HEK293 (cell line): ENCODE data around the gene MAPRE2.
A peak's percentile ranks its signal among the peaks of the same experiment; 100 is the strongest.

Experiments used
- CTCF ChIA-PET: fragments of 350-600 bp; formaldehyde crosslinking; extraction: SDS; loops from one replicate; lab custom pipeline; 2021; ENCODE audit warnings: antibody characterized with exemption; lab: Yijun Ruan, JAX
- POLR2A ChIA-PET: fragments of 300-600 bp; formaldehyde crosslinking; extraction: SDS; loops from one replicate; lab custom pipeline; 2020; ENCODE audit warnings: antibody characterized with exemption, inconsistent platforms; lab: Yijun Ruan, JAX
- H3K27ac ChIP-seq: fragments of 200-500 bp; sonication (Bioruptor generic); 2 replicates; pipeline ENCODE4 v1.5.1; 2014; ENCODE audit warnings: low read depth, low read length, control low read depth, inconsistent platforms; ENCODE audit errors: extremely low read depth
- H3K36me3 ChIP-seq, 2 experiments: fragments of 200-500 bp in 1 of 2; sonication (Bioruptor generic) in 1 of 2; 1 replicate in 1 of 2; 2 replicates in 1 of 2; pipeline ENCODE4 v1.5.1; 2014 to 2017; ENCODE audit warnings: inconsistent platforms in 2 of 2, low read length in 2 of 2; ENCODE audit not compliant: control insufficient read depth in 2 of 2, insufficient read depth in 1 of 2
- H3K4me1 ChIP-seq: fragments of 200-500 bp; sonication (Bioruptor generic); 2 replicates; pipeline ENCODE4 v1.5.1; 2014; ENCODE audit warnings: mild to moderate bottlenecking, low read length, inconsistent platforms; ENCODE audit not compliant: control insufficient read depth, insufficient read depth
- H3K4me3 ChIP-seq: 2 replicates; pipeline ENCODE4 v1.5.1; 2011; ENCODE audit warnings: low read depth, mild to moderate bottlenecking, control low read depth, low read length, moderate library complexity
- H3K9me3 ChIP-seq: fragments of 200-500 bp; sonication (Bioruptor generic); 2 replicates; pipeline ENCODE4 v1.5.1; 2014; ENCODE audit warnings: low read depth, low read length, inconsistent platforms; ENCODE audit not compliant: control insufficient read depth, insufficient read depth
- ELK4 ChIP-seq: IDR thresholded peaks from 2 replicates; pipeline ENCODE4 v1.6.1; 2011; ENCODE audit warnings: mild to moderate bottlenecking, low read depth, low read length, borderline replicate concordance
- FEZF1 ChIP-seq: fragments of 450-650 bp; formaldehyde crosslinking; IDR thresholded peaks from 2 replicates; pipeline ENCODE4 v1.5.1; 2016; ENCODE audit warnings: missing biosample characterization, missing genetic modification characterization
- GLI2 ChIP-seq: fragments of 450-650 bp; formaldehyde crosslinking; IDR thresholded peaks from 2 replicates; pipeline ENCODE4; 2017; ENCODE audit warnings: missing biosample characterization, missing genetic modification characterization, low read depth, borderline replicate concordance
- HIC1 ChIP-seq: fragments of 450-650 bp; formaldehyde crosslinking; IDR thresholded peaks from 2 replicates; pipeline ENCODE4 v1.5.1; 2016; ENCODE audit warnings: missing biosample characterization, missing genetic modification characterization
- KLF1 ChIP-seq: fragments of 450-650 bp; formaldehyde crosslinking; IDR thresholded peaks from 2 replicates; pipeline ENCODE4 v1.5.1; 2016; ENCODE audit warnings: missing biosample characterization, missing genetic modification characterization
- KLF9 ChIP-seq: fragments of 450-650 bp; formaldehyde crosslinking; IDR thresholded peaks from 2 replicates; pipeline ENCODE4 v1.5.1; 2016; ENCODE audit warnings: missing biosample characterization, missing genetic modification characterization, low read depth
- PRDM1 ChIP-seq: fragments of 450-650 bp; formaldehyde crosslinking; IDR thresholded peaks from 2 replicates; pipeline ENCODE4; 2016; ENCODE audit warnings: missing biosample characterization, missing genetic modification characterization
- SP7 ChIP-seq: fragments of 450-650 bp; formaldehyde crosslinking; IDR thresholded peaks from 2 replicates; pipeline ENCODE4 v1.5.1; 2016; ENCODE audit warnings: missing biosample characterization, missing genetic modification characterization
- ZNF146 ChIP-seq: fragments of 450-650 bp; formaldehyde crosslinking; IDR thresholded peaks from 2 replicates; pipeline ENCODE4 v1.5.1; 2016; ENCODE audit warnings: missing biosample characterization, missing genetic modification characterization
- ZNF223 ChIP-seq: fragments of 450-650 bp; formaldehyde crosslinking; IDR thresholded peaks from 2 replicates; pipeline ENCODE4 v1.5.1; 2016; ENCODE audit warnings: missing biosample characterization, missing genetic modification characterization
- ZNF24 ChIP-seq: fragments of 450-650 bp; formaldehyde crosslinking; IDR thresholded peaks from 2 replicates; pipeline ENCODE4 v1.5.1; 2016; ENCODE audit warnings: missing biosample characterization, missing genetic modification characterization
- ZNF311 ChIP-seq: fragments of 450-650 bp; formaldehyde crosslinking; IDR thresholded peaks from 2 replicates; pipeline ENCODE4 v1.5.1; 2017; ENCODE audit warnings: missing biosample characterization, missing genetic modification characterization, borderline replicate concordance
- ZNF324 ChIP-seq: fragments of 450-650 bp; formaldehyde crosslinking; IDR thresholded peaks from 2 replicates; pipeline ENCODE4 v1.5.1; 2016; ENCODE audit warnings: missing biosample characterization, missing genetic modification characterization
- ZNF404 ChIP-seq: fragments of 450-650 bp; formaldehyde crosslinking; IDR thresholded peaks from 2 replicates; pipeline ENCODE4 v1.5.1; 2017; ENCODE audit warnings: missing biosample characterization, missing genetic modification characterization
- ZNF560 ChIP-seq: fragments of 450-650 bp; formaldehyde crosslinking; IDR thresholded peaks from 2 replicates; pipeline ENCODE4 v1.5.1; 2017; ENCODE audit warnings: missing biosample characterization, missing genetic modification characterization, borderline replicate concordance
- ZNF670 ChIP-seq: fragments of 450-650 bp; formaldehyde crosslinking; IDR thresholded peaks from 2 replicates; pipeline ENCODE4 v1.5.1; 2016; ENCODE audit warnings: missing biosample characterization, missing genetic modification characterization, low read depth
- TF ChIP-seq, protein P1 (sequence below): fragments of 450-650 bp; formaldehyde crosslinking; IDR thresholded peaks from 2 replicates; pipeline ENCODE4 v1.5.1; 2016; ENCODE audit warnings: missing biosample characterization, missing genetic modification characterization
- TF ChIP-seq, protein P2 (sequence below): sonication (generic); formaldehyde crosslinking; IDR thresholded peaks from 2 replicates; pipeline ENCODE4 v1.8.1; 2022; ENCODE audit warnings: mild to moderate bottlenecking, moderate library complexity, missing genetic modification reagents
- TF ChIP-seq, protein P3 (sequence below): fragments of 450-650 bp; formaldehyde crosslinking; IDR thresholded peaks from 2 replicates; pipeline ENCODE4 v1.5.1; 2016; ENCODE audit warnings: missing biosample characterization, missing genetic modification characterization

The MAPRE2 gene

GRCh38 chr18:35032113-35032512, 9.1 kb upstream of the MAPRE2 start:
- no peak overlapping the region for H3K4me3 ChIP-seq
- H3K27ac ChIP-seq = no peak overlapping the region
- H3K4me1 ChIP-seq = no peaks in the 10 kb centered on the region
- H3K36me3 ChIP-seq = no peaks in the 10 kb centered on the region
- POLR2A ChIA-PET = interaction anchor here (1.4 kb wide), 1 partner anchor 9 kb away, joined by 4 read pairs; the partner anchor contains the start of gene MAPRE2
- TF ChIP-seq, protein P1, sequence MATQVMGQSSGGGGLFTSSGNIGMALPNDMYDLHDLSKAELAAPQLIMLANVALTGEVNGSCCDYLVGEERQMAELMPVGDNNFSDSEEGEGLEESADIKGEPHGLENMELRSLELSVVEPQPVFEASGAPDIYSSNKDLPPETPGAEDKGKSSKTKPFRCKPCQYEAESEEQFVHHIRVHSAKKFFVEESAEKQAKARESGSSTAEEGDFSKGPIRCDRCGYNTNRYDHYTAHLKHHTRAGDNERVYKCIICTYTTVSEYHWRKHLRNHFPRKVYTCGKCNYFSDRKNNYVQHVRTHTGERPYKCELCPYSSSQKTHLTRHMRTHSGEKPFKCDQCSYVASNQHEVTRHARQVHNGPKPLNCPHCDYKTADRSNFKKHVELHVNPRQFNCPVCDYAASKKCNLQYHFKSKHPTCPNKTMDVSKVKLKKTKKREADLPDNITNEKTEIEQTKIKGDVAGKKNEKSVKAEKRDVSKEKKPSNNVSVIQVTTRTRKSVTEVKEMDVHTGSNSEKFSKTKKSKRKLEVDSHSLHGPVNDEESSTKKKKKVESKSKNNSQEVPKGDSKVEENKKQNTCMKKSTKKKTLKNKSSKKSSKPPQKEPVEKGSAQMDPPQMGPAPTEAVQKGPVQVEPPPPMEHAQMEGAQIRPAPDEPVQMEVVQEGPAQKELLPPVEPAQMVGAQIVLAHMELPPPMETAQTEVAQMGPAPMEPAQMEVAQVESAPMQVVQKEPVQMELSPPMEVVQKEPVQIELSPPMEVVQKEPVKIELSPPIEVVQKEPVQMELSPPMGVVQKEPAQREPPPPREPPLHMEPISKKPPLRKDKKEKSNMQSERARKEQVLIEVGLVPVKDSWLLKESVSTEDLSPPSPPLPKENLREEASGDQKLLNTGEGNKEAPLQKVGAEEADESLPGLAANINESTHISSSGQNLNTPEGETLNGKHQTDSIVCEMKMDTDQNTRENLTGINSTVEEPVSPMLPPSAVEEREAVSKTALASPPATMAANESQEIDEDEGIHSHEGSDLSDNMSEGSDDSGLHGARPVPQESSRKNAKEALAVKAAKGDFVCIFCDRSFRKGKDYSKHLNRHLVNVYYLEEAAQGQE = no peak
- no peak for TF ChIP-seq HIC1 (tag by site-specific recombination)
- TF ChIP-seq KLF1 (tag by site-specific recombination) = no peak
- TF ChIP-seq, all 188 proteins: peak for 0
- H3K9me3 ChIP-seq = no peaks in the 10 kb centered on the region
- CTCF ChIA-PET = no interaction called here

GRCh38 chr18:35038029-35038428, 3.2 kb upstream of the MAPRE2 start:
- Histone ChIP-seq H3K4me1 (0 out of 2 replicates have a peak, but pooled peaks cover 2% of the 10 kb centered on the region), H3K27ac (no peak overlapping the region), H3K4me3 (no peak overlapping the region), H3K36me3 (no peaks in the 10 kb centered on the region), H3K9me3 (no peaks in the 10 kb centered on the region)
- ChIA-PET POLR2A (interaction anchor here (0.6 kb wide), 1 partner anchor 275 kb away, joined by 4 read pairs; no protein-coding TSS in a partner anchor), CTCF (interaction anchor here (2.3 kb wide), 1 partner anchor 105 kb away, joined by 6 read pairs; no protein-coding TSS in a partner anchor)
- no peak for TF ChIP-seq ZNF146
- TF ChIP-seq, protein P2, sequence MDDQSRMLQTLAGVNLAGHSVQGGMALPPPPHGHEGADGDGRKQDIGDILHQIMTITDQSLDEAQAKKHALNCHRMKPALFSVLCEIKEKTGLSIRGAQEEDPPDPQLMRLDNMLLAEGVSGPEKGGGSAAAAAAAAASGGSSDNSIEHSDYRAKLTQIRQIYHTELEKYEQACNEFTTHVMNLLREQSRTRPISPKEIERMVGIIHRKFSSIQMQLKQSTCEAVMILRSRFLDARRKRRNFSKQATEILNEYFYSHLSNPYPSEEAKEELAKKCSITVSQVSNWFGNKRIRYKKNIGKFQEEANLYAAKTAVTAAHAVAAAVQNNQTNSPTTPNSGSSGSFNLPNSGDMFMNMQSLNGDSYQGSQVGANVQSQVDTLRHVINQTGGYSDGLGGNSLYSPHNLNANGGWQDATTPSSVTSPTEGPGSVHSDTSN (CRISPR knock-in tag) = no peak

DNA sequence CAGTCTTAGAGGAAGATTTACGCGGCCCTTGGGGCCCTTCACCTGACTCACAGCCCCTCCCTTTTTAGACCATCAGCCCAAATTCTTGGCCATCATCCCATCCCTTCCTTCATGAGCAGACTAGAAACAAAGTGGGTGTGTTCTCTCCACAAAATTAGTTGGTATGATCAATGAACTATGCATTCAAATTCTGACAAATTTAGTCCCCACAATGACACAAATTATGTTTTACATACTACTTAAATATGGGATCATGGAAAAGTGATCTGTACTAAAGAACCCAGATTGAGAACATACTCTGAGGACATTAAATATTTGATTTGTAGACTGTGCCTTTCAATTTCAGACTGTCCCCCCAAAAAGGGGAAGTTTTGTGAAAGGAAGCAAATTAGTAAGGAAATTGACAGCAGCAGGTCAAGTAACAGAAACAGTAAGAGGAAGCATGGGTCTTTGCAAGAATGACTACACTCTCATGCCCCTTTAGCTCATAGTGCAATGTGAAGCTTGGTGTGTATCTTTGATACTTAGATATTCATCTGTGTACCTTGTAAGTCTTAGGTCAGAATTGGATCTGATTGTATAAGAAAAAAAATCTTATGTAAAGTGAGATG, 2.2 kb upstream of the MAPRE2 start:
- no peak overlapping the region for H3K27ac ChIP-seq
- CTCF ChIA-PET = interaction anchor here (1.2 to 2.3 kb wide), 2 partner anchors 13 to 104 kb away, joined by 5 to 6 read pairs; no protein-coding TSS in a partner anchor

DNA sequence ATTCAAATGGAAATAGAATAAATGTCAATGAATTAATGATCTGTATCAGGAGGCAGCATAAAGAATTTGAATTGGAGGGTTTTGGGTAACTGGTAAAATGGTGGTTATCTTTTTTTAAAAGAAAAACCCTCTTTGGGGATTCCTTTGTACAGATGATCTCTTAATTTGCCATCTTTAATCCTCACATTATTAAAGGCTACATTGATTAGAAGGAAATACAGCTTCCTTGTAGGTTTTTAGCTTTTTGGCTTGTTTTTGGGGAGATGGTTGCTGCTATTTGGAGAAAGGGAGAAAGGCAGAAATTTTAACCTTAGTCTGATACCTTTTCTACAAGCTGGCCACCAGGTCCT, 600 bp upstream of the MAPRE2 start:
- ChIA-PET POLR2A (interaction anchor here (0.8 to 2.4 kb wide), 11 partner anchors 9 to 249 kb away, joined by 3 to 18 read pairs (median 6); partner anchors contain the start of genes ZNF397 and ZSCAN30), CTCF (interaction anchor here (0.8 to 1.0 kb wide), 3 partner anchors 12 to 162 kb away, joined by 3 read pairs; no protein-coding TSS in a partner anchor)
- 0 out of 2 replicates have a peak, but pooled peaks cover 2% of the 10 kb centered on the region for H3K4me1 ChIP-seq
- no peak overlapping the region for H3K4me3 ChIP-seq
- no peak overlapping the region for H3K27ac ChIP-seq
- no peaks in the 10 kb centered on the region for H3K9me3 ChIP-seq
- no peaks in the 10 kb centered on the region for H3K36me3 ChIP-seq
- TF ChIP-seq ZNF24 (tag by site-specific recombination) (no peak), ZNF560 (tag by site-specific recombination) (no peak), GLI2 (tag by site-specific recombination) (no peak), ELK4 (no peak), ZNF324 (tag by site-specific recombination) (no peak), ZNF404 (tag by site-specific recombination) (no peak), SP7 (no peak), FEZF1 (tag by site-specific recombination) (no peak), ZNF311 (tag by site-specific recombination) (no peak), ZNF670 (tag by site-specific recombination) (no peak)
- TF ChIP-seq, protein P3, sequence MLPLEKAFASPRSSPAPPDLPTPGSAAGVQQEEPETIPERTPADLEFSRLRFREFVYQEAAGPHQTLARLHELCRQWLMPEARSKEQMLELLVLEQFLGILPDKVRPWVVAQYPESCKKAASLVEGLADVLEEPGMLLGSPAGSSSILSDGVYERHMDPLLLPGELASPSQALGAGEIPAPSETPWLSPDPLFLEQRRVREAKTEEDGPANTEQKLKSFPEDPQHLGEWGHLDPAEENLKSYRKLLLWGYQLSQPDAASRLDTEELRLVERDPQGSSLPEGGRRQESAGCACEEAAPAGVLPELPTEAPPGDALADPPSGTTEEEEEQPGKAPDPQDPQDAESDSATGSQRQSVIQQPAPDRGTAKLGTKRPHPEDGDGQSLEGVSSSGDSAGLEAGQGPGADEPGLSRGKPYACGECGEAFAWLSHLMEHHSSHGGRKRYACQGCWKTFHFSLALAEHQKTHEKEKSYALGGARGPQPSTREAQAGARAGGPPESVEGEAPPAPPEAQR = no peak

More for the DNA sequence above, 2.2 kb upstream of the MAPRE2 start:
- Histone ChIP-seq H3K9me3 (no peaks in the 10 kb centered on the region), H3K4me1 (0 out of 2 replicates have a peak, but pooled peaks cover 2% of the 10 kb centered on the region)
- TF ChIP-seq PRDM1 (tag by site-specific recombination) (0 out of 2 replicates have a peak, but pooled peaks have one; percentile 11), KLF9 (no peak), ZNF223 (tag by site-specific recombination) (no peak)
- TF ChIP-seq, all 188 proteins: peak for 1
- POLR2A ChIA-PET = no interaction called here
- H3K36me3 ChIP-seq = no peaks in the 10 kb centered on the region
- H3K4me3 ChIP-seq = no peak overlapping the region
